ENCODE measurements around the gene ZNF277.

GRCh38 chr7:112266141-112266540 lies 59.6 kb downstream of the ZNF277 start:
- TF ChIP-seq ZFX (IDR thresholded peaks at IDR 0.05; ENCODE audit: borderline replicate concordance): no peak
- no peak for TF ChIP-seq CTCF (IDR thresholded peaks at IDR 0.05)
